Stimulated activated effector memory CD8-positive, alpha-beta T cell treated with anti-CD3 and anti-CD28 coated beads, Interleukin-12 subunit alpha, Interleukin-12 subunit beta, amount 100 ng/mL, for 72 hours (primary cell): ENCODE data around the gene SH3TC2.

Experiments
- ATAC-seq: fragments of 150-1000 bp; cut with Tn5 transposase; 2 replicates; pipeline ENCODE4 v1.10.0; 2021
- DNase-seq, 2 donors: peaks; one replicate each; pipeline ENCODE4 v3.0.0; 2021 to 2022; ENCODE audit warnings: low spot score in 2 of 2
- H3K27ac Mint-ChIP-seq: one replicate; pipeline ENCODE4 v1.8.0; 2022; ENCODE audit warnings: mild to moderate bottlenecking, mixed read lengths
- H3K36me3 Mint-ChIP-seq: one replicate; pipeline ENCODE4 v1.8.0; 2022; ENCODE audit warnings: mild to moderate bottlenecking, mixed read lengths
- H3K4me1 Mint-ChIP-seq: one replicate; pipeline ENCODE4 v1.8.0; 2022; ENCODE audit warnings: mixed read lengths
- H3K4me3 Mint-ChIP-seq: one replicate; pipeline ENCODE4 v1.8.0; 2022; ENCODE audit warnings: mild to moderate bottlenecking, mixed read lengths
- H3K9me3 Mint-ChIP-seq: one replicate; pipeline ENCODE4 v1.8.0; 2022; ENCODE audit warnings: mixed read lengths

The SH3TC2 gene

GRCh38 chr5:148984345-148984744, 78.5 kb downstream of the SH3TC2 start:
- H3K4me3 Mint-ChIP-seq, result no peak overlapping the region
- DNase-seq (no peak), ATAC-seq (no peak)
- peaks cover 7% of the 10 kb centered on the region for H3K36me3 Mint-ChIP-seq
- H3K27ac Mint-ChIP-seq, result no peak overlapping the region
- peaks cover 14% of the 10 kb centered on the region for H3K4me1 Mint-ChIP-seq
- H3K9me3 Mint-ChIP-seq, result peaks cover 3% of the 10 kb centered on the region

- Mint-ChIP-seq H3K4me3 (no peak overlapping the region), H3K36me3 (no peaks in the 10 kb centered on the region), H3K9me3 (peaks cover 3% of the 10 kb centered on the region), H3K27ac (no peak overlapping the region), H3K4me1 (peaks cover 6% of the 10 kb centered on the region)
- no peak for ATAC-seq
- DNase-seq, result no peak
Measured at GRCh38 chr5:148981353-148981752, 81.5 kb downstream of the SH3TC2 start.

- ATAC-seq (no peak), DNase-seq (no peak)
- H3K4me3 Mint-ChIP-seq, result no peak overlapping the region
- peak overlapping the region; percentile 18 for H3K27ac Mint-ChIP-seq
- H3K9me3 Mint-ChIP-seq, result peaks cover 3% of the 10 kb centered on the region
- H3K36me3 Mint-ChIP-seq, result no peaks in the 10 kb centered on the region
- peaks cover 6% of the 10 kb centered on the region for H3K4me1 Mint-ChIP-seq
Measured at GRCh38 chr5:148980731-148981130, 82.1 kb downstream of the SH3TC2 start.

DNA sequence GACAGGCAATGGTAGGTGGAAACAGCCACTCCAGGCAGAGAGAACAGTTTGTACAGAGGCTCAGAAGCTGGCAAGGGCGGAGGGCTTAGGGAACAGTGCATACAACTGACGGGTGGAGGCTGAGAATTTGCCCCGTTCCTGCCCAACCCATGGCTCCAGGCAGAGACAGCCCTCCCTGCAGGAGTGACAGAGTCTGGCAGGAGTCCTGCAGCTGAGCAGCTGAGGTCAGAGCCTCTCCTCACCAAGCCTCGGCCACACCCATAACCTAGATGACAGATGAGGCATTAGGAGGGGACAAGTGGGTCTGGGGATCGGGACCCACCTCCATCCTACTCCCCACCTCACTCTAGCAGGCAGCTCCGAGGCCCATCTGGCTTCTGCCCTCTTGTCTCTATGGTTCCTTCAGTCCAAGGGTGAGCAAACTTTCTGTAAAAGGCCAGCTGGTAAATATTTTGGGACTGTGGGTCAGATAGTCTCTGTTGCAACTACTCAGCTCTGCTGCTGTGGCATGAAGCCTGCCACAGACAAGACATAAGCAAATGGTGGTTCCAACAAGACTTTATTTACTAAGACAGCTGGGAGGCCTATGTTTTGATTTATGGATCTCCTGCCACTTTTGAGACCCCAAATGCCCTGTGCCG, 83.7 kb downstream of the SH3TC2 start:
- Mint-ChIP-seq H3K27ac (no peak overlapping the region), H3K4me3 (no peak overlapping the region), H3K36me3 (no peaks in the 10 kb centered on the region), H3K9me3 (peaks cover 3% of the 10 kb centered on the region), H3K4me1 (peaks cover 6% of the 10 kb centered on the region)
- ATAC-seq, result no peak
- DNase-seq, result no peak

DNA sequence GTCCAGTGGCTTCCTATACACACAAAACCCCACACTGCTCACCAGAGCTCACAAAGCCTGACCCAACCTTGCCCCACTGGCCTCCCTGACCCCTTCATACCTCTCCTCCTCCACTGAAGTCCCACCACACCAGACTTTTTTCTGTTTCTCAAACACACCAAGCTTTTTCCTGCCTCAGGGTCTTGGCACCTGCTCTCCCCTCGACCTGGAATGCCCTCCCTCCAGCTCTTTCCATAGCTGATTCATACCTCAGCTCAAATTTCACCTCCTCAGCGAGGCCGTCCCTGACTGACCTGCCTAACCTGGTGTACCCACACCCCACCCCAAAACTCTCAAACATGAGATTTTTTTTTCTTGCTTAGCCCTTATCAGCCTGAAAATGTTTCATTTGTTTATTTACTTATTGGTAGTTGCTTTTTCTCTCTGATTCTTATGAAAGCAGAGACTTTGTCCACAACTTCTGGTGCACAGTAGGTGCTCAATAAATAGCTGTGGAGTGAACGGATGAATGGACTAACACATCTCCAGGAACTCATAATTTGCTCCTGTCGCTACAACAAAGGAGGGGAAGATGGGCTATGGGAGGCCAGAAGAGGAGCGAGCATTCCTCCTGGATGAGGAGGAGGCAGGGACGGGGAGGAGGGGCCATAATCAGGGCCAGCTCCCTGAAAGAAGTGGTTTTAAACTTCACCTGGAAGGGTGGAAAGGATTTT, 84.3 kb downstream of the SH3TC2 start:
- Mint-ChIP-seq H3K9me3 (no peaks in the 10 kb centered on the region), H3K27ac (no peak overlapping the region), H3K4me1 (peaks cover 6% of the 10 kb centered on the region), H3K36me3 (no peaks in the 10 kb centered on the region), H3K4me3 (no peak overlapping the region)
- DNase-seq (no peak), ATAC-seq (no peak)

DNA sequence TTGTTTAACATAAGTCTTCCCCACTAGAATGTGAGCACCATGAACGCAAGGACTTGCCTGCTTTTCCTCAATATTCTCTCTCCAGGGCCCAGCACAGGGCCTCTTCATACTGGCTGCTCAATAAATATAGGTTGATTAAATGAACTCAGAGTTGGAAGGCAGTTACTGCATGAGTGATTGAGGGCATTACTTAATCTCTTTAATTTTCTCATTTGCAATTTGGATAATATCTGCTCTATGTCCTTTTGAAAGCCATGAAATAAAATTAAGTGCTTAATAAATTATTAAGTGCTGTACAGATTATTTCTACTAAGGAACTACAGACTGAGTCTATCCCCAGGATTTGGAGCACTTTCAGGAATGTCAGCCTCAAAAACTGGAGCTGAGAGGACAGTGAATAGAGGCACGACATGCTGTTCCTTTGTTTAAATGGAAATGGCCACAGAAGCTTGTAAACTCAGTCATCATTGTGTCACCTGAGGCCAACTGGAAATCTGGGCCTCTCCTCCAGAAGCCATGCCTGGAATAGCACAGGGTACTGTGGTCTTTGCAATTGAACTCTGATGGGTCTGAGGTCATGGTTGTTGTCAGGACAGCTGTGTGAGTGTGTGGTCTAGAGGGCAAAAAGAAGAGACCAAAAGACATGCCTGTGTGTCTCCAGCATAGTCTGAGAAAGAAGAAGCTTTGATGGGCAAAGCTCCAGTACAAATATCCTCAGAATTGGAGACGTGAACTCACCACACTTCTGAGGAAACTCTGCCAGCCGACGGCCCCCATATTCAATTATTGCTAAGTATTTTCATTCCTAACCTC, 86.1 kb downstream of the SH3TC2 start:
- no peaks in the 10 kb centered on the region for H3K9me3 Mint-ChIP-seq
- ATAC-seq (no peak), DNase-seq (no peak)
- no peaks in the 10 kb centered on the region for H3K36me3 Mint-ChIP-seq
- peaks cover 6% of the 10 kb centered on the region for H3K4me1 Mint-ChIP-seq
- no peak overlapping the region for H3K4me3 Mint-ChIP-seq
- no peak overlapping the region for H3K27ac Mint-ChIP-seq

DNA sequence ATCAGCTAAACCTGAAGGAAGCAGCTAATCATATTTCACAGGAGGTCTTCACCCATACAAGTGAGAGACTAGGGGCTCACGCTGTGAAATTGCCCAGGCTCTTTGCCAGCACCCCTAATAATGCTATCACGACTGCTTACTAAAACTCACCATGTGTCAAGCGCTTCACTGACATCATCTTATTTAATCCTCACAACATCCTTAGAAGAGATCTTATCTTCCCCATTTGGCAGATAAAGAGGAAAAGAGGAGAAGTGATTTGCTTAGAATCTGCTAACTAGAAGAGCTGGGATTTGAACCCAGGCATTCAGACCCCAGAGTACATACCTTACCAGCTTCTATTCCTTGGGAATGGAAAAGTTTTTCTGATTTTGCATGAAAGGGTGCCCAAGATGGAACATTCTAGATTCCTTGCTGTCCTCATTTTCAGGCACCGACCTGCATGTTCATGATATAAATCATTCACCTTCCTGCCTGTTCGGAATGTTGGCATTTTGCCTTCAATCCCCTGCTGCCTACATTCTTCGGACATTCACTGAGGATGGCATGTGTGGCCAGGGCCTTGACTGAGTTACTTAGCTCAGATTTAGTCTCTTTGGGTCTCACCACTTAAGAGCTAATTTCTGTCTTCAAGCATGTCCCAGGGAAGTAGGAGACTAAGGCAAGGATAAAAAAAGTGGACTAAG, 88.1 kb downstream of the SH3TC2 start:
- DNase-seq (no peak), ATAC-seq (no peak)
- H3K4me3 Mint-ChIP-seq, result no peak overlapping the region
- no peaks in the 10 kb centered on the region for H3K9me3 Mint-ChIP-seq
- peaks cover 3% of the 10 kb centered on the region for H3K4me1 Mint-ChIP-seq
- H3K27ac Mint-ChIP-seq, result no peak overlapping the region
- H3K36me3 Mint-ChIP-seq, result no peaks in the 10 kb centered on the region

DNA sequence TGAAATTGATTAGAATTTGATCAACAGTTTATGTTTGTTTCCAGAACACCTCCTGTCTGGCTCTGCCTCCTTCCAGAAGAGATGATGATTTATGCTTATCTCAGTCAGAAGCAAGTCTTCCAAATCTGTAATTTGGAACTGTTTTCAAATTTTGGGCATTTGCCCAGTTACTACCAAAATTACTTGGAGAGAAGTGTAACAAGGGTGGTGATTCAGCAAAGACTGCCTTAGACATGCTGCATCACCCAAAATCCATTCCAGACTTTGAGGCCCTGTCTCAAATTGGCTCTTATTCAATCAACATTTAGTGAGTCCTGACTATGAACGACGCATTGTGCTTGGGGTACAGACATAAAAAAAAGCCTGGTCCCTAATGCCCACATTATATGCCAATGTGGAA, 89.4 kb downstream of the SH3TC2 start:
- DNase-seq (no peak), ATAC-seq (no peak)
- Mint-ChIP-seq H3K4me1 (no peaks in the 10 kb centered on the region), H3K36me3 (no peaks in the 10 kb centered on the region), H3K9me3 (no peaks in the 10 kb centered on the region), H3K4me3 (no peak overlapping the region), H3K27ac (no peak overlapping the region)

DNA sequence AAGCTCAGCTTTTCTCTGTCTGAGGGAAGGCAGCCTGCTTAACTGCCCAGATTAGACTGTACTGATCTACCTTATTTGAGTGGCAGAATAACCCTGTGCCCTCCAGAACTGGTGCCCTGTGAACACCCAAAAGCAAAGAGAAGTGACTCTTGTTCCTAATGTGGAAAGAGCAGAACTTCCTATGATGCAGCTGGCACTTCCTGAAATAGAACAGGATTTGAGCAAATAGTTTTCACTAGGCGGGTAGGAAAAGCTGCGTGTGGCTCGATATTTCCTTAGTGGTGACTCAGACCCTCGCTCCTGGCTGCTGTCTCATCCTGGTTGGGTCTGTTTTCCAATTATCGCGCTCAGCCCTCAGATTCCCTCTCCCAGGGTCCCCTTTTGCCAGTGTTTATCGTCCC, 89.9 kb downstream of the SH3TC2 start:
- Mint-ChIP-seq H3K36me3 (no peaks in the 10 kb centered on the region), H3K9me3 (no peaks in the 10 kb centered on the region), H3K27ac (no peak overlapping the region), H3K4me3 (no peak overlapping the region), H3K4me1 (no peaks in the 10 kb centered on the region)
- ATAC-seq (no peak), DNase-seq (no peak)

- Mint-ChIP-seq H3K9me3 (no peaks in the 10 kb centered on the region), H3K4me1 (no peaks in the 10 kb centered on the region), H3K27ac (no peak overlapping the region), H3K36me3 (no peaks in the 10 kb centered on the region), H3K4me3 (no peak overlapping the region)
- DNase-seq (no peak), ATAC-seq (no peak)
Measured at GRCh38 chr5:148972396-148972795, 90.5 kb downstream of the SH3TC2 start.

- Mint-ChIP-seq H3K36me3 (no peaks in the 10 kb centered on the region), H3K9me3 (no peaks in the 10 kb centered on the region), H3K4me1 (no peaks in the 10 kb centered on the region), H3K27ac (no peak overlapping the region), H3K4me3 (no peak overlapping the region)
- DNase-seq (no peak), ATAC-seq (no peak)
Measured at GRCh38 chr5:148970876-148971275, 92.0 kb downstream of the SH3TC2 start.

DNA sequence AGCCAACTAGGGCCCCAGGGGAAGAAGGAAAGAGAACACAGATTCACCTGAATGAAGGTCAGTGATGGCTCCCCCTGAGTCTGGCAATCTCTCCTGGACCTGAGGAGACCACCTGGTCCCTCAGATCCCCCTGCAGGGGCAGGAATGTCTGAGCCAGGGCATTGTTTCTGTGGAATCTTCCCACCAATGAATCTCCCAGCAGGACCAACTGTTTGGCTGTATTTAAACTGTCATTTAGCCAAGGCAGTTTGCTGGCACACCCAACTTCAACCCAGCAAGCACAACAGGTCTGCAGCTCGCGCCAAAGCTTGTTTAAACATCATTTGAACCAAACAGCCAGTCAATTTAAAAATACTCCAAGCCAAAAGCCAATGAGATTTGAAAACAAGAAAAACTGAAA, 92.6 kb downstream of the SH3TC2 start:
- Mint-ChIP-seq H3K4me1 (no peaks in the 10 kb centered on the region), H3K36me3 (no peaks in the 10 kb centered on the region), H3K9me3 (no peaks in the 10 kb centered on the region), H3K4me3 (no peak overlapping the region), H3K27ac (no peak overlapping the region)
- ATAC-seq (no peak), DNase-seq (no peak)

DNA sequence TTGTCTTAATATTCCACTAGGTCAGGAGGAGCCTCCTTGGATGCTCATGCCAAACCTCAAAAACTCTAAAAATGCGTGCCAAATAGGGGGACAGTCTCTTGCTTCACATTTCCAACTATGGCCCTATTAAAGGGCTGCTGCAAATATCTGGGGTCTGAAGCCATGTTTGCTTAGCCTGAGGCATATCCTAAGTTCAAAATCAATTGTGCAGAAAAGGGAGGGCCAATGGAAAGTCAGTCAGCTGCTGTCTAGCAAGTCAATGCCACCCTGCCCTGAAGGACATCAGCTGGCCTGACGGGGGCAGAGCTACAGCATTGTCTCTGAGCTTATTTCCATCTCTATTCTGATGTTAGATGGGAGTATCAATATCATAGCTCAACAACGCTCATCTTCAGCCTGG, 93.6 kb downstream of the SH3TC2 start:
- Mint-ChIP-seq H3K27ac (no peak overlapping the region), H3K36me3 (no peaks in the 10 kb centered on the region), H3K4me3 (no peak overlapping the region), H3K4me1 (no peaks in the 10 kb centered on the region), H3K9me3 (no peaks in the 10 kb centered on the region)
- no peak for DNase-seq
- no peak for ATAC-seq

DNA sequence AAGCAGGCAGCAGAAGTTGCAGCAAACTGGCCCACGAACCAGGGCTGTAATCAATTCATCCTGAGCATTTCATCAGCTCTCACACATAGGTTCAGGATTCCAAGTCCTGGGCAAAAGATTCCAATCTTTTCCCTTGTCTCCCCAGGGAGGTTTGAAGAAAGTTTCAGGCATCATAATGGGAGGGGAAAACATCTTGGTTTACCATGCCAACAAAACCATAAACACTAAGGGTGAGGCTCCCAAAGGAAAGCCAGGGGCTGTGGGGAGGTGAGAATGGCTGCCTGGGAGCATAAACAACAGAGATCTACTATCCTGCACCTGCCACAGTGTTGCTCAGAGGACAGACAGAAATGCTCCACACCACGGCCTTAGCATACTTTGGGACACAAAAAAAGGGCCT, 94.6 kb downstream of the SH3TC2 start:
- Mint-ChIP-seq H3K36me3 (no peaks in the 10 kb centered on the region), H3K9me3 (no peaks in the 10 kb centered on the region), H3K4me3 (no peak overlapping the region), H3K27ac (no peak overlapping the region), H3K4me1 (peaks cover 6% of the 10 kb centered on the region)
- ATAC-seq, result no peak
- no peak for DNase-seq

DNA sequence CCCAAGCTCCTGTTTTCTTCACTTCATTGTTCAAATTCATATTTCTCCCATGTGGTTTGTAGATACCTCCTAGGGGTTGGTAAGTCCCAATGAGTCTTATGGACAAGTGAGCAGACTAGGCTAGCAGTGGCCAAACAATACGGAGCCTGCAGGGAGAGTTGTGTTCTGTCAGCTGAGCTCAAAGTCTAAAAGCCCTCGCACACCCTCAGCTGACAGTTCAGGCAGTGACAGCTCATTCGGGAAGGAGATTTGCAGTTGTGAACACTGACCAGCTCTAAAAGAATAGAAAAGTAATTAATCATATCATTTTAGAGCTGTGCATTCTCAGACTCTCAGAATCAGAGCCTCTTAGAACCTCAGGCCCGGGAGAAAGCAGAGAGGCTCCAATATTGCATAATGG, 95.1 kb downstream of the SH3TC2 start:
- Mint-ChIP-seq H3K4me1 (peaks cover 6% of the 10 kb centered on the region), H3K4me3 (no peak overlapping the region), H3K27ac (no peak overlapping the region), H3K36me3 (no peaks in the 10 kb centered on the region), H3K9me3 (no peaks in the 10 kb centered on the region)
- DNase-seq (no peak), ATAC-seq (no peak)
